HepG2 (cell line): ENCODE data around the gene EDN2. TPM values are rescaled to one million over a fixed set of nuclear protein-coding genes. Genes with fewer than 3 reads are reported as not detected.

Experiments used
- ATAC-seq: fragments of 200-7000 bp; cut with Tn5 transposase; 3 replicates; pipeline ENCODE4 v1.9.1; 2020; ENCODE audit warnings: mild to moderate bottlenecking, moderate library complexity
- BruUV-seq: library from RNA; stranded (reverse); fragments of 400-500 nt; replicated peaks from 2 replicates; lab custom pipeline; 2021; lab: Mats Ljungman, UMichigan
- CTCF ChIA-PET: fragments of 300-600 bp; formaldehyde crosslinking; extraction: SDS; loops from one replicate; lab custom pipeline; 2021; ENCODE audit warnings: low total read pairs, inconsistent platforms, low intra/inter-chr PET ratio; lab: Yijun Ruan, JAX
- POLR2A ChIA-PET: fragments of 350-600 bp; sonication (Branson Sonifier 250); formaldehyde crosslinking; loops from one replicate; lab custom pipeline; 2020; ENCODE audit warnings: antibody characterized with exemption, inconsistent platforms; lab: Yijun Ruan, JAX
- DNase-seq: peaks from one replicate; pipeline ENCODE4 v3.0.0-alpha.2; 2015; ENCODE audit warnings: low spot score
- FAIRE-seq: peaks from 3 replicates; lab custom pipeline; 2011; peaks lifted over from hg19 to GRCh38; lab: Jason Lieb, UNC
- H2AFZ ChIP-seq: one replicate; pipeline ENCODE4 v1.6.1; 2011; ENCODE audit warnings: low read length, inconsistent platforms
- H3K27ac ChIP-seq: fragments of 300-600 bp; 3 replicates; pipeline ENCODE4 v1.8.0; 2011; ENCODE audit warnings: mixed run types, mild to moderate bottlenecking, mixed read lengths, low read length, inconsistent platforms; ENCODE audit not compliant: insufficient read depth; ENCODE audit errors: extremely low read length
- H3K27me3 ChIP-seq, 2 experiments: fragments of 200-600 bp in 1 of 2; 2 replicates in 1 of 2; 3 replicates in 1 of 2; pipeline versions ENCODE4 v1.6.0 to v1.8.0; 2011; ENCODE audit warnings: low read length in 2 of 2, mild to moderate bottlenecking in 2 of 2, moderate library complexity in 2 of 2, inconsistent platforms in 1 of 2; ENCODE audit not compliant: insufficient read depth in 2 of 2, control insufficient read depth in 1 of 2
- H3K36me3 ChIP-seq, 2 experiments: fragments of 200-600 bp in 1 of 2; replicated peaks in 1 of 2; 2 replicates in 1 of 2; 3 replicates in 1 of 2; pipeline versions ENCODE4 v1.5.1 to v1.8.0; 2011; ENCODE audit warnings: low read length in 2 of 2, inconsistent platforms in 1 of 2; ENCODE audit not compliant: insufficient read depth in 2 of 2, control insufficient read depth in 1 of 2
- H3K4me1 ChIP-seq: 2 replicates; pipeline ENCODE4 v1.5.1; 2012; ENCODE audit warnings: low read length, inconsistent platforms; ENCODE audit not compliant: insufficient read depth
- H3K4me2 ChIP-seq: 2 replicates; pipeline ENCODE4 v1.6.0; 2011; ENCODE audit warnings: low read depth, low read length, inconsistent platforms
- H3K4me3 ChIP-seq, 3 experiments: fragments of 200-600 bp in 1 of 3; sonication (generic), shearing (Covaris generic) in 1 of 3; replicated peaks in 1 of 3; 2 replicates each; pipeline ENCODE4 v1.5.1; 2011 to 2016; ENCODE audit warnings: low read length in 3 of 3, inconsistent platforms in 2 of 3, low read depth in 2 of 3, mild to moderate bottlenecking in 2 of 3, control low read depth in 1 of 3, mixed read lengths in 1 of 3; ENCODE audit not compliant: insufficient read depth in 1 of 3
- H3K79me2 ChIP-seq: one replicate; pipeline ENCODE4 v1.6.1; 2011; ENCODE audit warnings: low read length, inconsistent platforms; ENCODE audit not compliant: insufficient read depth
- H3K9ac ChIP-seq: 2 replicates; pipeline ENCODE4 v1.6.0; 2011; ENCODE audit warnings: mild to moderate bottlenecking, low read depth, low read length, inconsistent platforms; ENCODE audit not compliant: insufficient read depth
- H3K9me3 ChIP-seq: 2 replicates; pipeline ENCODE4 v1.5.1; 2012; ENCODE audit warnings: mild to moderate bottlenecking, low read length
- H4K20me1 ChIP-seq: 2 replicates; pipeline ENCODE4 v1.6.0; 2011; ENCODE audit warnings: inconsistent platforms, mild to moderate bottlenecking, low read length, moderate library complexity; ENCODE audit not compliant: insufficient read depth
- CAMTA2 ChIP-seq: sonication (generic); formaldehyde crosslinking; IDR thresholded peaks from 2 replicates; pipeline ENCODE4 v1.4.0; 2020; ENCODE audit warnings: mild to moderate bottlenecking, missing genetic modification reagents, borderline replicate concordance
- CBX1 ChIP-seq: IDR thresholded peaks from one replicate; pipeline ENCODE4 v1.6.1; 2016; ENCODE audit warnings: antibody characterized with exemption, low read depth
- GLI4 ChIP-seq: sonication (generic); formaldehyde crosslinking; IDR thresholded peaks from 2 replicates; pipeline ENCODE4 v1.5.1; 2020; ENCODE audit warnings: missing genetic modification reagents, mild to moderate bottlenecking, moderate library complexity, borderline replicate concordance
- NCOA5 ChIP-seq: sonication (generic); formaldehyde crosslinking; IDR thresholded peaks from 2 replicates; pipeline ENCODE4 v1.4.0; 2020; ENCODE audit warnings: missing genetic modification reagents
- NFIB ChIP-seq: sonication (generic); formaldehyde crosslinking; IDR thresholded peaks from 2 replicates; pipeline ENCODE4 v1.9.0; 2021; ENCODE audit warnings: missing genetic modification reagents, mild to moderate bottlenecking, borderline replicate concordance
- NFYB ChIP-seq: sonication (generic); formaldehyde crosslinking; IDR thresholded peaks from 2 replicates; pipeline ENCODE4 v1.4.0; 2020; ENCODE audit warnings: missing genetic modification reagents
- RORA ChIP-seq: sonication (generic); formaldehyde crosslinking; IDR thresholded peaks from 2 replicates; pipeline ENCODE4 v1.5.0; 2020; ENCODE audit warnings: mild to moderate bottlenecking, missing genetic modification reagents, moderate library complexity
- TFE3 ChIP-seq: IDR thresholded peaks from 2 replicates; pipeline ENCODE4 v1.6.1; 2016
- TOE1 ChIP-seq: sonication (generic); formaldehyde crosslinking; IDR thresholded peaks from 2 replicates; pipeline ENCODE4 v1.4.0; 2020; ENCODE audit warnings: mild to moderate bottlenecking, missing genetic modification reagents
- ZBTB42 ChIP-seq: sonication (generic); formaldehyde crosslinking; IDR thresholded peaks from 2 replicates; pipeline ENCODE4 v1.5.0; 2020; ENCODE audit warnings: mild to moderate bottlenecking, missing genetic modification reagents
- ZC3H4 ChIP-seq: sonication (generic); formaldehyde crosslinking; IDR thresholded peaks from 2 replicates; pipeline ENCODE4 v1.4.0; 2020; ENCODE audit warnings: missing genetic modification reagents, borderline replicate concordance
- ZNF235 ChIP-seq: sonication (generic); formaldehyde crosslinking; IDR thresholded peaks from 2 replicates; pipeline ENCODE4 v1.8.1; 2023; ENCODE audit warnings: mild to moderate bottlenecking, missing genetic modification reagents, borderline replicate concordance
- ZNF292 ChIP-seq: sonication (generic); formaldehyde crosslinking; IDR thresholded peaks from 2 replicates; pipeline ENCODE4 v1.8.1; 2022; ENCODE audit warnings: mild to moderate bottlenecking, low read depth, missing genetic modification reagents, borderline replicate concordance
- ZNF563 ChIP-seq: sonication (generic); formaldehyde crosslinking; IDR thresholded peaks from 2 replicates; pipeline ENCODE4 v1.8.0; 2022; ENCODE audit warnings: mild to moderate bottlenecking, moderate library complexity, missing genetic modification reagents
- ZNF772 ChIP-seq: sonication (generic); formaldehyde crosslinking; IDR thresholded peaks from 2 replicates; pipeline ENCODE4 v1.5.0; 2020; ENCODE audit warnings: mild to moderate bottlenecking, missing genetic modification reagents
- WGBS: methylation state at CpG from one replicate; pipeline ENCODE4 v1.1.6; 2017; ENCODE audit warnings: low lambda C conversion rate; 5-methylcytosine and 5-hydroxymethylcytosine counted together
- in situ Hi-C: cut with HindIII; loops from 2 replicates; pipeline ENCODE4 v1.10.0; 2017; ENCODE audit warnings: low pct_unique_long_range_greater_than_20kb; ENCODE audit not compliant: extremely low pct_ligation_motif_present
- intact Hi-C: fragments of 100-400 bp; cut with micrococcal nuclease; formaldehyde crosslinking; loops from one replicate; pipeline ENCODE4 v1.10.0; 2022; ENCODE audit not compliant: unreplicated experiment
- polyA plus RNA-seq, 8 experiments: library from polyadenylated mRNA; depleted of rRNA in 3 of 8; stranded (reverse) in 7 of 8; unstranded in 1 of 8; fragments of >200 nt; fragmentation: Illumina TruSeq in 4 of 8; extraction: Trizol in 4 of 8; gene quantifications; 2 replicates each; pipeline versions ENCODE4 v1.2.1 to v1.2.3, GENCODE V29; 2011 to 2016; ENCODE audit warnings: low read depth in 4 of 8, missing spikeins in 1 of 8, mixed read lengths in 1 of 8; ENCODE audit not compliant: insufficient read depth in 1 of 8
- total RNA-seq, 5 experiments: library from RNA; depleted of rRNA; stranded (reverse); fragments of >200 nt; fragmentation: Illumina TruSeq; extraction: Trizol; gene quantifications; 2 replicates each; pipeline ENCODE4 v1.2.3, GENCODE V29; 2016; ENCODE audit warnings: low read depth in 1 of 5

Gene EDN2
- total and polyA plus RNA-seq, 2 of the 13 experiments (the other 11 are each of a cell fraction or from before 2014, with no cell fraction given): not detected

GRCh38 chr1:41447995-41448770 lies 36.3 kb downstream of the EDN2 start (continued):
- no peak for TF ChIP-seq NFYB (CRISPR knock-in tag)

- BruUV-seq: no TSS peak
- ChIA-PET CTCF (no interaction called here), POLR2A (no interaction called here)
- Histone ChIP-seq H4K20me1 (no peaks in the 10 kb centered on the region), H2AFZ (no peak overlapping the region), H3K9me3 (peaks cover 13% of the 10 kb centered on the region), H3K79me2 (no peaks in the 10 kb centered on the region), H3K4me3 (no peak overlapping the region), H3K9ac (no peak overlapping the region), H3K27me3 (peaks cover 3 to 13% of the 10 kb centered on the region in 2 experiments; a peak in 1 of 5 replicates), H3K36me3 (no peaks in the 10 kb centered on the region), H3K4me2 (no peak overlapping the region), H3K27ac (no peak overlapping the region), H3K4me1 (no peaks in the 10 kb centered on the region)
- WGBS: 25% methylated on average over 9 of the region's 9 CpGs
- intact Hi-C loops: no loop called here
- no peak for FAIRE-seq
- in situ Hi-C loops: no loop called here
- no peak for TF ChIP-seq ZNF235
- no peak for TF ChIP-seq CBX1
- no peak for TF ChIP-seq CAMTA2 (CRISPR knock-in tag)
- TF ChIP-seq ZNF292 (CRISPR knock-in tag): no peak
- no peak for TF ChIP-seq RORA (CRISPR knock-in tag)
- no peak for TF ChIP-seq TFE3 (CRISPR knock-in tag)
- TF ChIP-seq ZC3H4 (CRISPR knock-in tag): no peak
- no peak for TF ChIP-seq TOE1 (CRISPR knock-in tag)
- no peak for TF ChIP-seq GLI4 (CRISPR knock-in tag)
- no peak for TF ChIP-seq ZBTB42
- TF ChIP-seq NFIB (CRISPR knock-in tag): no peak
- TF ChIP-seq NCOA5: no peak
- no peak for TF ChIP-seq ZNF772 (CRISPR knock-in tag)
- no peak for TF ChIP-seq ZNF563 (CRISPR knock-in tag)
- DNase-seq: no peak
- no peak for ATAC-seq
These were observed 37.5 kb downstream of the EDN2 start for GRCh38 chr1:41446851-41447610.
